GM12878 (cell line): Measurements from ENCODE around the gene OSBPL10. TPM values are rescaled to one million over a fixed set of nuclear protein-coding genes. Genes with fewer than 3 reads are reported as not detected.

Experiments used
- ATAC-seq: fragments of 200-7000 bp; cut with Tn5 transposase; 3 replicates; pipeline ENCODE4 v1.9.1; 2020; ENCODE audit warnings: mild to moderate bottlenecking, moderate library complexity
- BruUV-seq: library from RNA; stranded (reverse); fragments of 400-500 nt; replicated peaks from 2 replicates; lab custom pipeline; 2021; lab: Mats Ljungman, UMichigan
- CTCF ChIA-PET: fragments of 300-600 bp; sonication (Branson Sonifier 250); formaldehyde crosslinking; extraction: SDS; loops from one replicate; lab custom pipeline; 2021; ENCODE audit warnings: inconsistent platforms; lab: Yijun Ruan, JAX
- POLR2A ChIA-PET: fragments of 350-600 bp; formaldehyde crosslinking; extraction: SDS; loops from one replicate; lab custom pipeline; 2021; ENCODE audit warnings: inconsistent platforms; lab: Charles Lee
- RAD21 ChIA-PET: fragments of 300-600 bp; sonication (Branson Sonifier 250); formaldehyde crosslinking; loops from one replicate; lab custom pipeline; 2023; ENCODE audit warnings: antibody characterized with exemption; ENCODE audit not compliant: unreplicated experiment; lab: Charles Lee
- SMC1A ChIA-PET: fragments of 300-600 bp; sonication (Branson Sonifier 250); formaldehyde crosslinking; loops from one replicate; lab custom pipeline; 2023; ENCODE audit not compliant: unreplicated experiment, uncharacterized antibody; lab: Charles Lee
- DNase-seq: peaks from one replicate; pipeline ENCODE4 v3.0.0-alpha.2; 2011; ENCODE audit warnings: low read depth, low spot score
- FAIRE-seq: peaks from 3 replicates; lab custom pipeline; 2011; peaks lifted over from hg19 to GRCh38; lab: Jason Lieb, UNC
- H2AFZ ChIP-seq: 2 replicates; pipeline ENCODE4 v1.6.0; 2011; ENCODE audit warnings: low read depth, low read length, control low read depth; ENCODE audit not compliant: control insufficient read depth
- H3K27ac ChIP-seq: 2 replicates; pipeline ENCODE4 v1.5.1; 2011; ENCODE audit warnings: control low read depth; ENCODE audit not compliant: control insufficient read depth, insufficient read depth
- H3K27me3 ChIP-seq, 2 experiments: replicated peaks in 1 of 2; 2 replicates each; pipeline versions ENCODE4 v1.6.0 to v1.6.1; 2011; ENCODE audit warnings: low read length in 1 of 2; ENCODE audit not compliant: control insufficient read depth in 2 of 2, insufficient read depth in 2 of 2
- H3K36me3 ChIP-seq, 2 experiments: 2 replicates each; pipeline ENCODE4 v1.5.1; 2011; ENCODE audit warnings: low read length in 1 of 2; ENCODE audit not compliant: control insufficient read depth in 2 of 2, insufficient read depth in 2 of 2
- H3K4me1 ChIP-seq: 2 replicates; pipeline ENCODE4 v1.6.1; 2011; ENCODE audit warnings: mild to moderate bottlenecking, low read length, moderate library complexity, mixed read lengths; ENCODE audit not compliant: control insufficient read depth, insufficient read depth
- H3K4me2 ChIP-seq: 2 replicates; pipeline ENCODE4 v1.6.0; 2011; ENCODE audit warnings: control low read depth; ENCODE audit not compliant: control insufficient read depth, insufficient read depth
- H3K4me3 ChIP-seq: fragments of 200-600 bp; sonication (generic); 2 replicates; pipeline ENCODE4 v1.5.1; 2016
- H3K79me2 ChIP-seq: 2 replicates; pipeline ENCODE4 v1.6.0; 2011; ENCODE audit warnings: low read length; ENCODE audit not compliant: control insufficient read depth, insufficient read depth
- H3K9ac ChIP-seq: 2 replicates; pipeline ENCODE4 v1.8.0; 2011; ENCODE audit warnings: low read length, control low read depth, mixed read lengths; ENCODE audit not compliant: control insufficient read depth, insufficient read depth
- H3K9me3 ChIP-seq: replicated peaks from 3 replicates; pipeline ENCODE4 v1.5.1; 2011; ENCODE audit warnings: mild to moderate bottlenecking, low read length; ENCODE audit not compliant: control insufficient read depth, insufficient read depth
- H4K20me1 ChIP-seq: 2 replicates; pipeline ENCODE4 v1.6.0; 2011; ENCODE audit not compliant: control insufficient read depth, insufficient read depth
- BCL3 ChIP-seq: IDR thresholded peaks from 2 replicates; pipeline ENCODE4 v1.6.1; 2011; ENCODE audit warnings: borderline replicate concordance, low read depth, mild to moderate bottlenecking, moderate library complexity, low read length; ENCODE audit not compliant: insufficient read depth, poor library complexity, severe bottlenecking
- E2F8 ChIP-seq: fragments of 450-650 bp; IDR thresholded peaks from 2 replicates; pipeline ENCODE4 v1.6.1; 2018; ENCODE audit warnings: mild to moderate bottlenecking, low read depth, moderate library complexity; ENCODE audit not compliant: partially characterized antibody
- FOXK2 ChIP-seq: fragments of 450-650 bp; IDR thresholded peaks from 2 replicates; pipeline ENCODE4 v1.6.1; 2017; ENCODE audit warnings: mild to moderate bottlenecking, moderate library complexity
- IKZF1 ChIP-seq: fragments of 450-650 bp; conservative IDR thresholded peaks from 2 replicates; pipeline ENCODE4 v1.6.1; 2017; ENCODE audit warnings: antibody characterized with exemption, mild to moderate bottlenecking
- JUNB ChIP-seq: IDR thresholded peaks from 2 replicates; pipeline ENCODE4 v1.6.1; 2016; ENCODE audit warnings: antibody characterized with exemption, mild to moderate bottlenecking
- MTA3 ChIP-seq: IDR thresholded peaks from 2 replicates; pipeline ENCODE4 v1.6.1; 2012; ENCODE audit warnings: low read length, inconsistent platforms, borderline replicate concordance
- MXI1 ChIP-seq: fragments of 150-350 bp; IDR thresholded peaks from 2 replicates; pipeline ENCODE4 v1.6.1; 2011; ENCODE audit warnings: low read depth, mild to moderate bottlenecking, inconsistent platforms, low read length, improper control_type of control experiment
- POLR2AphosphoS2 ChIP-seq: IDR thresholded peaks from 2 replicates; pipeline ENCODE4 v1.6.1; 2011; ENCODE audit warnings: low read depth, mild to moderate bottlenecking, low read length, improper control_type of control experiment, moderate library complexity
- POLR2AphosphoS5 ChIP-seq: IDR thresholded peaks from 2 replicates; pipeline ENCODE4 v1.6.1; 2011; ENCODE audit warnings: mild to moderate bottlenecking, low read length, inconsistent platforms
- RUNX3 ChIP-seq: IDR thresholded peaks from 2 replicates; pipeline ENCODE4 v1.6.1; 2012; ENCODE audit warnings: low read length, inconsistent platforms
- TBL1XR1 ChIP-seq: IDR thresholded peaks from 2 replicates; pipeline ENCODE4 v1.6.1; 2012; ENCODE audit warnings: low read depth, low read length, improper control_type of control experiment
- TCF7 ChIP-seq: IDR thresholded peaks from 2 replicates; pipeline ENCODE4 v1.6.1; 2014; ENCODE audit warnings: antibody characterized with exemption, borderline replicate concordance
- ZNF207 ChIP-seq: fragments of 450-650 bp; IDR thresholded peaks from 2 replicates; pipeline ENCODE4 v1.6.1; 2014; ENCODE audit warnings: antibody characterized with exemption, mild to moderate bottlenecking, borderline replicate concordance
- ZNF24 ChIP-seq: fragments of 450-650 bp; IDR thresholded peaks from 2 replicates; pipeline ENCODE4 v1.6.1; 2017; ENCODE audit warnings: antibody characterized with exemption, mild to moderate bottlenecking
- WGBS: methylation state at CpG from one replicate; pipeline ENCODE4 v1.1.6; 2016; ENCODE audit warnings: low lambda C conversion rate; ENCODE audit not compliant: insufficient replicate concordance, insufficient coverage; ENCODE audit errors: missing lambda C conversion rate; 5-methylcytosine and 5-hydroxymethylcytosine counted together
- in situ Hi-C: fragments of 300-500 bp; cut with MboI; formaldehyde crosslinking; loops from 9 replicates; pipeline ENCODE4 v1.14.3; 2018; ENCODE audit warnings: mixed read lengths
- intact Hi-C: fragments of 100-400 bp; cut with micrococcal nuclease; formaldehyde crosslinking; loops from one replicate; pipeline ENCODE4 v1.14.2; 2022; ENCODE audit not compliant: unreplicated experiment
- polyA plus RNA-seq, 11 experiments: library from polyadenylated mRNA; depleted of rRNA in 4 of 11; unstranded in 6 of 11; stranded (reverse) in 5 of 11; fragments of >200 nt; fragmentation: Nextera tagmentation in 4 of 11; fragmentation: Illumina TruSeq in 1 of 11; extraction: Ambion mirVana in 4 of 11; extraction: Trizol in 1 of 11; gene quantifications; 1 replicate in 1 of 11; 2 replicates in 10 of 11; pipeline versions ENCODE4 v1.2.1 to v1.2.3, GENCODE V29; 2011 to 2016; ENCODE audit warnings: inconsistent platforms in 2 of 11, missing spikeins in 2 of 11, low read depth in 1 of 11
- total RNA-seq, 4 experiments: library from RNA; depleted of rRNA in 3 of 4; stranded (reverse); fragments of >200 nt in 3 of 4; fragmentation: Illumina TruSeq in 1 of 4; extraction: Trizol in 1 of 4; gene quantifications; 2 replicates each; pipeline versions ENCODE4 v1.2.1 to v1.2.3, GENCODE V29; 2013 to 2021

OSBPL10 gene
- total and polyA plus RNA-seq, 10 of the 15 experiments (the other 5 are each of a cell fraction or from before 2014, with no cell fraction given) = 0.03 to 0.25 (median 0.09) TPM; not detected in 5

GRCh38 chr3:31999907-32000439, 18.9 kb upstream of the OSBPL10 start:
- Histone ChIP-seq H2AFZ (no peak overlapping the region), H4K20me1 (no peaks in the 10 kb centered on the region; the same call in 1 of the 2 replicates), H3K27ac (no peak overlapping the region), H3K4me3 (no peak overlapping the region), H3K9me3 (no peaks in the 10 kb centered on the region), H3K79me2 (no peaks in the 10 kb centered on the region), H3K27me3 (no peaks in the 10 kb centered on the region), H3K9ac (no peak overlapping the region), H3K4me1 (no peaks in the 10 kb centered on the region), H3K4me2 (0 out of 2 replicates have a peak overlapping the region, but pooled peaks have one; percentile 28), H3K36me3 (no peaks in the 10 kb centered on the region)
- POLR2A ChIA-PET = no interaction called here
- intact Hi-C loops = no loop called here
- no peak for DNase-seq
- FAIRE-seq = no peak
- RAD21 ChIA-PET = no interaction called here
- in situ Hi-C loops = no loop called here
- 34% methylated on average over 7 of the region's 7 CpGs for WGBS
- CTCF ChIA-PET = no interaction called here
- ATAC-seq = no peak
- SMC1A ChIA-PET = no interaction called here
- no TSS peak for BruUV-seq
- no peak for TF ChIP-seq BCL3
- no peak for TF ChIP-seq MXI1
- no peak for TF ChIP-seq ZNF24
- no peak for TF ChIP-seq POLR2AphosphoS2
- no peak for TF ChIP-seq TCF7
- no peak for TF ChIP-seq IKZF1
- no peak for TF ChIP-seq E2F8
- TF ChIP-seq MTA3 = no peak
- no peak for TF ChIP-seq POLR2AphosphoS5
- TF ChIP-seq ZNF207 = no peak
- TF ChIP-seq JUNB = no peak
- TF ChIP-seq FOXK2 = no peak
- TF ChIP-seq RUNX3 = no peak
- TF ChIP-seq TBL1XR1 = no peak
